HepG2 (cell line): Measurements from ENCODE around the gene OSCP1. TPM values are rescaled to one million over a fixed set of nuclear protein-coding genes. Genes with fewer than 3 reads are reported as not detected.
A peak's percentile ranks its signal among the peaks of the same experiment; 100 is the strongest.

Source experiments
- ARID5B ChIP-seq: IDR thresholded peaks from 2 replicates; pipeline ENCODE4 v1.4.0; 2020; ENCODE audit warnings: mild to moderate bottlenecking, missing genetic modification reagents
- FOXM1 ChIP-seq: sonication (generic); formaldehyde crosslinking; IDR thresholded peaks from 2 replicates; pipeline ENCODE4 v1.5.0; 2020; ENCODE audit warnings: missing genetic modification reagents
- GABPB1 ChIP-seq: IDR thresholded peaks from 2 replicates; pipeline ENCODE4 v1.6.1; 2016; ENCODE audit warnings: mild to moderate bottlenecking, missing genetic modification reagents, moderate library complexity, missing compliant biosample characterization
- MAZ ChIP-seq, 2 experiments: sonication (generic) in 1 of 2; formaldehyde crosslinking in 1 of 2; IDR thresholded peaks; 2 replicates each; pipeline versions ENCODE4 v1.5.0 to v1.6.1; 2012 to 2020; ENCODE audit warnings: low read depth in 2 of 2, mild to moderate bottlenecking in 2 of 2, borderline replicate concordance in 1 of 2, improper control_type of control experiment in 1 of 2, low read length in 1 of 2, missing genetic modification reagents in 1 of 2, moderate library complexity in 1 of 2
- NFKBIZ ChIP-seq: IDR thresholded peaks from 2 replicates; pipeline ENCODE4 v1.6.1; 2018; ENCODE audit warnings: missing genetic modification reagents, missing compliant biosample characterization
- PCBP1 ChIP-seq: fragments of 200-400 bp; formaldehyde crosslinking; IDR thresholded peaks from 2 replicates; pipeline ENCODE4 v1.6.1; 2017; ENCODE audit warnings: mild to moderate bottlenecking, low read depth, low read length, borderline replicate concordance
- RARG ChIP-seq: sonication (generic); formaldehyde crosslinking; IDR thresholded peaks from 2 replicates; pipeline ENCODE4 v1.4.0; 2020; ENCODE audit warnings: low read depth, mild to moderate bottlenecking, missing genetic modification reagents
- SAFB2 ChIP-seq: sonication (generic); formaldehyde crosslinking; IDR thresholded peaks from 2 replicates; pipeline ENCODE4 v1.5.1; 2020; ENCODE audit warnings: missing genetic modification reagents, low read depth, mild to moderate bottlenecking, borderline replicate concordance
- SP4 ChIP-seq: sonication (generic); formaldehyde crosslinking; IDR thresholded peaks from 2 replicates; pipeline ENCODE4 v1.8.1; 2023; ENCODE audit warnings: mild to moderate bottlenecking, missing genetic modification reagents
- ZBTB14 ChIP-seq: sonication (generic); formaldehyde crosslinking; IDR thresholded peaks from 2 replicates; pipeline ENCODE4 v1.4.0; 2020; ENCODE audit warnings: missing genetic modification reagents
- ZIK1 ChIP-seq: sonication (generic); formaldehyde crosslinking; IDR thresholded peaks from 2 replicates; pipeline ENCODE4 v1.5.0; 2020; ENCODE audit warnings: mild to moderate bottlenecking, low read depth, missing genetic modification reagents, borderline replicate concordance
- ZMAT3 ChIP-seq: sonication (generic); formaldehyde crosslinking; conservative IDR thresholded peaks from 2 replicates; pipeline ENCODE4 v1.7.0; 2021; ENCODE audit warnings: missing genetic modification reagents
- ZNF3 ChIP-seq: IDR thresholded peaks from 2 replicates; pipeline ENCODE4 v1.7.0; 2017; ENCODE audit warnings: inconsistent platforms
- ZNF335 ChIP-seq: sonication (generic); formaldehyde crosslinking; IDR thresholded peaks from 2 replicates; pipeline ENCODE4 v1.4.0; 2020; ENCODE audit warnings: missing genetic modification reagents
- ZNF33A ChIP-seq: sonication (generic); formaldehyde crosslinking; IDR thresholded peaks from 2 replicates; pipeline ENCODE4 v1.5.1; 2020; ENCODE audit warnings: missing genetic modification reagents, mild to moderate bottlenecking, moderate library complexity, borderline replicate concordance
- ZNF644 ChIP-seq: IDR thresholded peaks from 2 replicates; pipeline ENCODE4 v1.6.1; 2016; ENCODE audit warnings: low read depth
- ZNF710 ChIP-seq: sonication (generic); formaldehyde crosslinking; IDR thresholded peaks from 2 replicates; pipeline ENCODE4 v1.5.0; 2020; ENCODE audit warnings: mild to moderate bottlenecking, missing genetic modification reagents, borderline replicate concordance
- ZNF83 ChIP-seq: sonication (generic); formaldehyde crosslinking; IDR thresholded peaks from 2 replicates; pipeline ENCODE4 v1.4.0; 2020; ENCODE audit warnings: missing genetic modification reagents, mild to moderate bottlenecking, borderline replicate concordance
- ZNF841 ChIP-seq: sonication (generic); formaldehyde crosslinking; IDR thresholded peaks from 2 replicates; pipeline ENCODE4 v1.8.1; 2023; ENCODE audit warnings: missing genetic modification reagents, borderline replicate concordance
- ZSCAN21 ChIP-seq: sonication (generic); formaldehyde crosslinking; IDR thresholded peaks from 2 replicates; pipeline ENCODE4 v1.8.0; 2022; ENCODE audit warnings: mild to moderate bottlenecking, missing genetic modification reagents, moderate library complexity, borderline replicate concordance
- polyA plus RNA-seq, 8 experiments: library from polyadenylated mRNA; depleted of rRNA in 3 of 8; stranded (reverse) in 7 of 8; unstranded in 1 of 8; fragments of >200 nt; fragmentation: Illumina TruSeq in 4 of 8; extraction: Trizol in 4 of 8; gene quantifications; 2 replicates each; pipeline versions ENCODE4 v1.2.1 to v1.2.3, GENCODE V29; 2011 to 2016; ENCODE audit warnings: low read depth in 4 of 8, missing spikeins in 1 of 8, mixed read lengths in 1 of 8; ENCODE audit not compliant: insufficient read depth in 1 of 8
- total RNA-seq, 5 experiments: library from RNA; depleted of rRNA; stranded (reverse); fragments of >200 nt; fragmentation: Illumina TruSeq; extraction: Trizol; gene quantifications; 2 replicates each; pipeline ENCODE4 v1.2.3, GENCODE V29; 2016; ENCODE audit warnings: low read depth in 1 of 5

The OSCP1 gene
- total and polyA plus RNA-seq, 2 of the 13 experiments (the other 11 are each of a cell fraction or from before 2014, with no cell fraction given), result 0.60 to 0.84 TPM

- TF ChIP-seq ZSCAN21 (CRISPR knock-in tag), result no peak; the same call in 1 of the 2 replicates
- TF ChIP-seq SP4 (CRISPR knock-in tag), result peak; percentile 91
- TF ChIP-seq ZNF33A, result no peak
- peak; percentile 84 for TF ChIP-seq ARID5B (CRISPR knock-in tag)
- peak; percentile 70; the same call in 1 of the 2 replicates for TF ChIP-seq ZNF335 (CRISPR knock-in tag)
- peak; percentile 70; the same call in 1 of the 2 replicates for TF ChIP-seq MAZ (IDR thresholded peaks at IDR 0.05; ENCODE audit: borderline replicate concordance, low read depth, low read length)
- peak; percentile 79 for TF ChIP-seq MAZ (CRISPR knock-in tag; IDR thresholded peaks at IDR 0.05; ENCODE audit: low read depth)
- peak; percentile 43; the same call in 1 of the 2 replicates for TF ChIP-seq ZNF644
- TF ChIP-seq ZNF841, result 0 out of 2 replicates have a peak, but pooled peaks have one; percentile 53
- TF ChIP-seq ZNF83 (CRISPR knock-in tag), result no peak; the same call in 1 of the 2 replicates
- TF ChIP-seq SAFB2 (CRISPR knock-in tag), result peak; percentile 96
- peak; percentile 67; the same call in 1 of the 2 replicates for TF ChIP-seq ZMAT3 (CRISPR knock-in tag)
- no peak; the same call in 1 of the 2 replicates for TF ChIP-seq PCBP1
- TF ChIP-seq NFKBIZ (CRISPR knock-in tag), result 0 out of 2 replicates have a peak, but pooled peaks have one; percentile 47
- TF ChIP-seq ZNF3, result no peak
- TF ChIP-seq FOXM1 (CRISPR knock-in tag), result no peak
- TF ChIP-seq ZNF710 (CRISPR knock-in tag), result no peak
- TF ChIP-seq RARG (CRISPR knock-in tag), result no peak
- peak; percentile 71 for TF ChIP-seq ZBTB14 (CRISPR knock-in tag)
- peak; percentile 90 for TF ChIP-seq GABPB1 (CRISPR knock-in tag)
- TF ChIP-seq ZIK1, result peak; percentile 65; the same call in 1 of the 2 replicates
Measured at GRCh38 chr1:36463803-36464604, 13.8 kb upstream of the OSCP1 start, which contains the start of gene MRPS15 (continued).
